Suprapubic skin (tissue), 4 donors: Measurements from ENCODE around the gene DIPK1B. TPM values are rescaled to one million over a fixed set of nuclear protein-coding genes. Genes with fewer than 3 reads are reported as not detected.
A peak's percentile ranks its signal among the peaks of the same experiment; 100 is the strongest.

Source experiments
- DNase-seq, 2 donors: peaks; one replicate each; pipeline ENCODE4 v3.0.0-alpha.2; 2019; ENCODE audit warnings: low spot score in 2 of 2
- H3K27ac ChIP-seq: fragments of 200-600 bp; sonication (generic); one replicate; pipeline ENCODE4 v1.5.1; 2019
- H3K27me3 ChIP-seq: fragments of 200-600 bp; sonication (generic); one replicate; pipeline ENCODE4 v1.5.1; 2019
- H3K36me3 ChIP-seq: fragments of 200-600 bp; sonication (generic); one replicate; pipeline ENCODE4 v1.5.1; 2019
- H3K4me1 ChIP-seq: fragments of 200-600 bp; sonication (generic); one replicate; pipeline ENCODE4 v1.5.1; 2019
- H3K4me3 ChIP-seq: fragments of 200-600 bp; sonication (generic); one replicate; pipeline ENCODE4 v1.5.1; 2019; ENCODE audit warnings: mild to moderate bottlenecking
- H3K9me3 ChIP-seq: fragments of 200-600 bp; sonication (generic); one replicate; pipeline ENCODE4 v1.5.1; 2019
- CTCF ChIP-seq, 2 donors: fragments of 200-600 bp in 1 of 2; fragments of 450-650 bp in 1 of 2; sonication (generic) in 1 of 2; IDR thresholded peaks; one replicate each; pipeline ENCODE4 v1.5.1; 2016 to 2019; ENCODE audit warnings: antibody characterized with exemption in 2 of 2, mild to moderate bottlenecking in 1 of 2, moderate library complexity in 1 of 2
- EP300 ChIP-seq: sonication (generic); formaldehyde crosslinking; IDR thresholded peaks from one replicate; pipeline ENCODE4 v1.6.1; 2017; ENCODE audit warnings: antibody characterized with exemption
- POLR2A ChIP-seq, 2 donors: fragments of 450-650 bp; IDR thresholded peaks; one replicate each; pipeline ENCODE4 v1.6.1; 2017; ENCODE audit warnings: antibody characterized with exemption in 2 of 2, mild to moderate bottlenecking in 2 of 2, moderate library complexity in 2 of 2
- POLR2AphosphoS5 ChIP-seq, 3 donors: sonication (generic); formaldehyde crosslinking; IDR thresholded peaks; one replicate each; pipeline ENCODE4 v1.6.1; 2017; ENCODE audit warnings: antibody characterized with exemption in 3 of 3
- WGBS: methylation state at CpG from one replicate; pipeline ENCODE4 v1.1.5; 2018; 5-methylcytosine and 5-hydroxymethylcytosine counted together
- total RNA-seq, 4 donors: library from RNA; depleted of rRNA; stranded (reverse); fragments of >200 nt; gene quantifications; one replicate each; pipeline ENCODE4 v1.1.0, GENCODE V29; 2016

Gene DIPK1B
- total RNA-seq, 4 donors from 2014 or later, result 3.8 to 13.1 (median 6.3) TPM

GRCh38 chr9:136682710-136683109, 29.7 kb upstream of the DIPK1B start:
- TF ChIP-seq POLR2A (IDR thresholded peaks at IDR 0.05) (no peak), CTCF (IDR thresholded peaks at IDR 0.05) (no peak), EP300 (no peak), POLR2AphosphoS5 (IDR thresholded peaks at IDR 0.05) (no peak)
- Histone ChIP-seq H3K36me3 (no peaks in the 10 kb centered on the region), H3K27ac (no peak overlapping the region), H3K4me1 (peaks cover 44% of the 10 kb centered on the region), H3K4me3 (no peak overlapping the region), H3K9me3 (no peaks in the 10 kb centered on the region), H3K27me3 (no peaks in the 10 kb centered on the region)
- 96% methylated on average over 3 of the region's 10 CpGs for WGBS
- no peak for DNase-seq

DNA sequence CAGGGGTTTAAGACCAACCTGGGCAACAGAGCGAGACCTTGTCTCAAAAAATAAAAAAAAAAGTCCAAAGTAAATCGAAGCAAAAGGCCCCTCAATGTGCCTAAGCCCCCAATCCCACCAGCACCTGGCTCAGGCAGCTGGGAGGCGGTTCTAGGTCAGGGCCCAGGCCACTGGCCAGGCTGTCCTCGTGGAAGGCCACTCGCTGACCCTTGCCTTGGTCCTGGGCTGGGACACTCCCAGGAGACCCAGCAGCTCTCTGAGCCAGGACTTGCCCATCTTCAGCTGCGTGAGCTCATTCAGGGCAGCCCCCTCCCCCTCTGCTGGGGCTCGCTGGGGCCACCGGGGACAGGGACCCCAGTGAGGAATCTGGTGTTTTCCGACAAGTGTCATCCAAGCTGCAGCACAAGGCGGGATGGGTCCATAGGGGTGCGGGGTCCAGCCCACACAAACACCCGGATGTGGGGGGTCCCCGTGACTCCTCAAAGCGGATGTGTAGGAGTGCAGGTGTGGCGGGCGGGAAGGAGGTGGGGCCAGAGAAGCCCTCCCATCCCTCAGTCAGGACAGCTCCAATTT, 29.1 kb upstream of the DIPK1B start:
- no peaks in the 10 kb centered on the region for H3K36me3 ChIP-seq

GRCh38 chr9:136683755-136684154, 28.6 kb upstream of the DIPK1B start:
- Histone ChIP-seq H3K27ac (no peak overlapping the region), H3K4me1 (peaks cover 45% of the 10 kb centered on the region), H3K27me3 (no peaks in the 10 kb centered on the region), H3K4me3 (no peak overlapping the region), H3K36me3 (no peaks in the 10 kb centered on the region), H3K9me3 (no peaks in the 10 kb centered on the region)
- TF ChIP-seq EP300 (no peak), POLR2A (IDR thresholded peaks at IDR 0.05) (no peak), CTCF (IDR thresholded peaks at IDR 0.05) (no peak), POLR2AphosphoS5 (IDR thresholded peaks at IDR 0.05) (no peak)
- no peak for DNase-seq
- WGBS, result 84% methylated on average over 6 of the region's 14 CpGs

More for the DNA sequence above, 29.1 kb upstream of the DIPK1B start:
- Histone ChIP-seq H3K27ac (no peak overlapping the region), H3K4me1 (peaks cover 49% of the 10 kb centered on the region), H3K4me3 (no peak overlapping the region), H3K27me3 (no peaks in the 10 kb centered on the region), H3K9me3 (no peaks in the 10 kb centered on the region)
- DNase-seq, result no peak
- TF ChIP-seq EP300, result no peak
- TF ChIP-seq POLR2AphosphoS5 (IDR thresholded peaks at IDR 0.05), result no peak
- TF ChIP-seq CTCF (IDR thresholded peaks at IDR 0.05), result no peak
- TF ChIP-seq POLR2A (IDR thresholded peaks at IDR 0.05), result no peak
- 94% methylated on average over 14 of the region's 16 CpGs for WGBS

GRCh38 chr9:136684339-136684738, 28.0 kb upstream of the DIPK1B start:
- Histone ChIP-seq H3K4me1 (peaks cover 39% of the 10 kb centered on the region), H3K27ac (no peak overlapping the region), H3K36me3 (no peaks in the 10 kb centered on the region), H3K9me3 (no peaks in the 10 kb centered on the region), H3K4me3 (no peak overlapping the region), H3K27me3 (no peaks in the 10 kb centered on the region)
- 87% methylated on average over 8 of the region's 15 CpGs for WGBS
- DNase-seq, result no peak
- no peak for TF ChIP-seq POLR2A (IDR thresholded peaks at IDR 0.05)

DNA sequence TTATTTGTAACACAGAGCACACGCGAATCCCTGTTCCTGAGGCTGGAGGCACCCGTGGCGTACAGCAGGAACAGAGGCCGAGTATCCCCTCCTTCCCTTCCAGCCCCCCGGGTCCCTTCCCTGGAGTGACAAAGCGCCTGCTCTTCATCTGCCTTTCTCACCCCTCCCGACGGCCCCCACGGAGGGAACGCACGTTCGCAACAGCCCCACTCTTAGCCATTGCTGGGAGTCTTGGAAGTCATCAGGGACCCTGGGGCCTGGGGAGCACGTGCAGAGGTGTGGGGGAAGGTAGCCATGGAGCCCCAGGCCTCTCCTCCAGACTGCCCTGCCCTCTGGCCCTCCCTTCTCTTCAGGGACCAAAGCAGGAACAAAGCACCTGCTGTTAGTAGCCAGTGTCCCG, 27.6 kb upstream of the DIPK1B start:
- Histone ChIP-seq H3K36me3 (no peaks in the 10 kb centered on the region), H3K27ac (no peak overlapping the region), H3K9me3 (no peaks in the 10 kb centered on the region), H3K27me3 (no peaks in the 10 kb centered on the region), H3K4me1 (peaks cover 35% of the 10 kb centered on the region), H3K4me3 (no peak overlapping the region)
- DNase-seq, result no peak
- TF ChIP-seq POLR2A (IDR thresholded peaks at IDR 0.05) (no peak), EP300 (no peak), CTCF (IDR thresholded peaks at IDR 0.05) (no peak), POLR2AphosphoS5 (IDR thresholded peaks at IDR 0.05) (no peak)
- 85% methylated on average over 14 of the region's 15 CpGs for WGBS

DNA sequence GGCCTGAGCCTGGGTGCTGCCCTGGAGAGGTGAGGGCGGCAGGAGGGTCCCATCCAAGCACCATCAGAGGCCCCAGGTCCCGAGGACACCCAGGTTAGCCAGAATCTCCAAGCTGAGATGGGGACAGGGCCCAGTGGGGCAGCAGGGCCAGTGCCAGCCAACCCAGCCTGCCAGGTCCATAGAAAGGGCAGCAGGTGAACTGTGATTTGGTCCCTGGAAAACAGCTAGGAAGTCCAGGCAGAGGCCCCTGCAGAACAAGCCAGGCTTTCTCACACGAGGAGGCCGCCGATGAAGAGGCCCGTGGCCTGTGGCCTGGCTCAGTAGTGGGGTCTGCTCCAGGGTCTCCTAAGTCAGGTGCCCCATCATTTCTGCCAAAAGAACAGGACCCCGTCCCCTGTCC, 27.2 kb upstream of the DIPK1B start:
- H3K36me3 ChIP-seq, result no peaks in the 10 kb centered on the region
- no peak overlapping the region for H3K27ac ChIP-seq
- peak overlapping the region; percentile 89 for H3K4me3 ChIP-seq
- no peaks in the 10 kb centered on the region for H3K27me3 ChIP-seq
- no peaks in the 10 kb centered on the region for H3K9me3 ChIP-seq
- 92% methylated on average over 5 of the region's 7 CpGs for WGBS
- no peak for DNase-seq
- TF ChIP-seq EP300, result no peak
- no peak for TF ChIP-seq POLR2AphosphoS5 (IDR thresholded peaks at IDR 0.05)
- TF ChIP-seq CTCF (IDR thresholded peaks at IDR 0.05), result no peak
- TF ChIP-seq POLR2A (IDR thresholded peaks at IDR 0.05), result no peak
- H3K4me1 ChIP-seq, result peaks cover 32% of the 10 kb centered on the region
